HepG2 (cell line): ENCODE data around the gene LRIF1. TPM values are rescaled to one million over a fixed set of nuclear protein-coding genes. Genes with fewer than 3 reads are reported as not detected.

Source experiments
- ATAC-seq: fragments of 200-7000 bp; cut with Tn5 transposase; 3 replicates; pipeline ENCODE4 v1.9.1; 2020; ENCODE audit warnings: mild to moderate bottlenecking, moderate library complexity
- BruUV-seq: library from RNA; stranded (reverse); fragments of 400-500 nt; replicated peaks from 2 replicates; lab custom pipeline; 2021; lab: Mats Ljungman, UMichigan
- CTCF ChIA-PET: fragments of 300-600 bp; formaldehyde crosslinking; extraction: SDS; loops from one replicate; lab custom pipeline; 2021; ENCODE audit warnings: low total read pairs, inconsistent platforms, low intra/inter-chr PET ratio; lab: Yijun Ruan, JAX
- POLR2A ChIA-PET: fragments of 350-600 bp; sonication (Branson Sonifier 250); formaldehyde crosslinking; loops from one replicate; lab custom pipeline; 2020; ENCODE audit warnings: antibody characterized with exemption, inconsistent platforms; lab: Yijun Ruan, JAX
- DNase-seq: peaks from one replicate; pipeline ENCODE4 v3.0.0-alpha.2; 2015; ENCODE audit warnings: low spot score
- FAIRE-seq: peaks from 3 replicates; lab custom pipeline; 2011; peaks lifted over from hg19 to GRCh38; lab: Jason Lieb, UNC
- H2AFZ ChIP-seq: one replicate; pipeline ENCODE4 v1.6.1; 2011; ENCODE audit warnings: low read length, inconsistent platforms
- H3K27ac ChIP-seq: fragments of 300-600 bp; 3 replicates; pipeline ENCODE4 v1.8.0; 2011; ENCODE audit warnings: mixed run types, mild to moderate bottlenecking, mixed read lengths, low read length, inconsistent platforms; ENCODE audit not compliant: insufficient read depth; ENCODE audit errors: extremely low read length
- H3K27me3 ChIP-seq, 2 experiments: fragments of 200-600 bp in 1 of 2; 2 replicates in 1 of 2; 3 replicates in 1 of 2; pipeline versions ENCODE4 v1.6.0 to v1.8.0; 2011; ENCODE audit warnings: low read length in 2 of 2, mild to moderate bottlenecking in 2 of 2, moderate library complexity in 2 of 2, inconsistent platforms in 1 of 2; ENCODE audit not compliant: insufficient read depth in 2 of 2, control insufficient read depth in 1 of 2
- H3K36me3 ChIP-seq, 2 experiments: fragments of 200-600 bp in 1 of 2; replicated peaks in 1 of 2; 2 replicates in 1 of 2; 3 replicates in 1 of 2; pipeline versions ENCODE4 v1.5.1 to v1.8.0; 2011; ENCODE audit warnings: low read length in 2 of 2, inconsistent platforms in 1 of 2; ENCODE audit not compliant: insufficient read depth in 2 of 2, control insufficient read depth in 1 of 2
- H3K4me1 ChIP-seq: 2 replicates; pipeline ENCODE4 v1.5.1; 2012; ENCODE audit warnings: low read length, inconsistent platforms; ENCODE audit not compliant: insufficient read depth
- H3K4me2 ChIP-seq: 2 replicates; pipeline ENCODE4 v1.6.0; 2011; ENCODE audit warnings: low read depth, low read length, inconsistent platforms
- H3K4me3 ChIP-seq, 3 experiments: fragments of 200-600 bp in 1 of 3; sonication (generic), shearing (Covaris generic) in 1 of 3; replicated peaks in 1 of 3; 2 replicates each; pipeline ENCODE4 v1.5.1; 2011 to 2016; ENCODE audit warnings: low read length in 3 of 3, inconsistent platforms in 2 of 3, low read depth in 2 of 3, mild to moderate bottlenecking in 2 of 3, control low read depth in 1 of 3, mixed read lengths in 1 of 3; ENCODE audit not compliant: insufficient read depth in 1 of 3
- H3K79me2 ChIP-seq: one replicate; pipeline ENCODE4 v1.6.1; 2011; ENCODE audit warnings: low read length, inconsistent platforms; ENCODE audit not compliant: insufficient read depth
- H3K9ac ChIP-seq: 2 replicates; pipeline ENCODE4 v1.6.0; 2011; ENCODE audit warnings: mild to moderate bottlenecking, low read depth, low read length, inconsistent platforms; ENCODE audit not compliant: insufficient read depth
- H3K9me3 ChIP-seq: 2 replicates; pipeline ENCODE4 v1.5.1; 2012; ENCODE audit warnings: mild to moderate bottlenecking, low read length
- H4K20me1 ChIP-seq: 2 replicates; pipeline ENCODE4 v1.6.0; 2011; ENCODE audit warnings: inconsistent platforms, mild to moderate bottlenecking, low read length, moderate library complexity; ENCODE audit not compliant: insufficient read depth
- ATF7 ChIP-seq, 2 experiments: fragments of 450-650 bp in 1 of 2; sonication (generic) in 1 of 2; formaldehyde crosslinking in 1 of 2; IDR thresholded peaks; 2 replicates each; pipeline versions ENCODE4 v1.4.0 to v1.6.1; 2016 to 2020; ENCODE audit warnings: antibody characterized with exemption in 1 of 2, mild to moderate bottlenecking in 1 of 2, missing genetic modification reagents in 1 of 2
- CAMTA2 ChIP-seq: sonication (generic); formaldehyde crosslinking; IDR thresholded peaks from 2 replicates; pipeline ENCODE4 v1.4.0; 2020; ENCODE audit warnings: mild to moderate bottlenecking, missing genetic modification reagents, borderline replicate concordance
- JUNB ChIP-seq: sonication (generic); formaldehyde crosslinking; IDR thresholded peaks from 2 replicates; pipeline ENCODE4 v1.8.0; 2022; ENCODE audit warnings: missing genetic modification reagents, mild to moderate bottlenecking, borderline replicate concordance
- MIER3 ChIP-seq: IDR thresholded peaks from 2 replicates; pipeline ENCODE4 v1.6.1; 2016; ENCODE audit warnings: missing compliant biosample characterization, borderline replicate concordance
- MZF1 ChIP-seq: sonication (generic); formaldehyde crosslinking; IDR thresholded peaks from 2 replicates; pipeline ENCODE4 v1.8.1; 2023; ENCODE audit warnings: mild to moderate bottlenecking, missing genetic modification reagents, borderline replicate concordance
- PITX1 ChIP-seq: sonication (generic); formaldehyde crosslinking; IDR thresholded peaks from 2 replicates; pipeline ENCODE4 v1.5.1; 2020; ENCODE audit warnings: mild to moderate bottlenecking, missing genetic modification reagents
- SKIL ChIP-seq: sonication (generic); formaldehyde crosslinking; IDR thresholded peaks from 2 replicates; pipeline ENCODE4 v1.8.0; 2022; ENCODE audit warnings: missing genetic modification reagents, mild to moderate bottlenecking, moderate library complexity, borderline replicate concordance
- TARDBP ChIP-seq: sonication (generic); formaldehyde crosslinking; IDR thresholded peaks from 2 replicates; pipeline ENCODE4 v1.8.0; 2022; ENCODE audit warnings: mild to moderate bottlenecking, missing genetic modification reagents
- TBP ChIP-seq: sonication (generic); formaldehyde crosslinking; IDR thresholded peaks from 2 replicates; pipeline ENCODE4 v1.5.0; 2020; ENCODE audit warnings: missing genetic modification reagents
- ZC3H4 ChIP-seq: sonication (generic); formaldehyde crosslinking; IDR thresholded peaks from 2 replicates; pipeline ENCODE4 v1.4.0; 2020; ENCODE audit warnings: missing genetic modification reagents, borderline replicate concordance
- ZFP41 ChIP-seq: sonication (generic); formaldehyde crosslinking; IDR thresholded peaks from 2 replicates; pipeline ENCODE4 v1.4.0; 2020; ENCODE audit warnings: mild to moderate bottlenecking, missing genetic modification reagents, borderline replicate concordance
- ZMAT3 ChIP-seq: sonication (generic); formaldehyde crosslinking; conservative IDR thresholded peaks from 2 replicates; pipeline ENCODE4 v1.7.0; 2021; ENCODE audit warnings: missing genetic modification reagents
- ZNF253 ChIP-seq: sonication (generic); formaldehyde crosslinking; IDR thresholded peaks from 2 replicates; pipeline ENCODE4 v1.8.0; 2022; ENCODE audit warnings: mild to moderate bottlenecking, missing genetic modification reagents, borderline replicate concordance
- ZNF274 ChIP-seq: sonication (generic); formaldehyde crosslinking; IDR thresholded peaks from 2 replicates; pipeline ENCODE4 v1.5.1; 2020; ENCODE audit warnings: mild to moderate bottlenecking, missing genetic modification reagents
- ZNF34 ChIP-seq: sonication (generic); formaldehyde crosslinking; IDR thresholded peaks from 2 replicates; pipeline ENCODE4 v1.4.0; 2020; ENCODE audit warnings: mild to moderate bottlenecking, missing genetic modification reagents, borderline replicate concordance
- ZNF598 ChIP-seq: sonication (generic); formaldehyde crosslinking; IDR thresholded peaks from 2 replicates; pipeline ENCODE4 v1.5.1; 2020; ENCODE audit warnings: mild to moderate bottlenecking, missing genetic modification reagents, borderline replicate concordance
- ZSCAN25 ChIP-seq: sonication (generic); formaldehyde crosslinking; IDR thresholded peaks from 2 replicates; pipeline ENCODE4 v1.8.0; 2022; ENCODE audit warnings: mild to moderate bottlenecking, missing genetic modification reagents
- in situ Hi-C: cut with HindIII; loops from 2 replicates; pipeline ENCODE4 v1.10.0; 2017; ENCODE audit warnings: low pct_unique_long_range_greater_than_20kb; ENCODE audit not compliant: extremely low pct_ligation_motif_present
- intact Hi-C: fragments of 100-400 bp; cut with micrococcal nuclease; formaldehyde crosslinking; loops from one replicate; pipeline ENCODE4 v1.10.0; 2022; ENCODE audit not compliant: unreplicated experiment
- polyA plus RNA-seq, 8 experiments: library from polyadenylated mRNA; depleted of rRNA in 3 of 8; stranded (reverse) in 7 of 8; unstranded in 1 of 8; fragments of >200 nt; fragmentation: Illumina TruSeq in 4 of 8; extraction: Trizol in 4 of 8; gene quantifications; 2 replicates each; pipeline versions ENCODE4 v1.2.1 to v1.2.3, GENCODE V29; 2011 to 2016; ENCODE audit warnings: low read depth in 4 of 8, missing spikeins in 1 of 8, mixed read lengths in 1 of 8; ENCODE audit not compliant: insufficient read depth in 1 of 8
- total RNA-seq, 5 experiments: library from RNA; depleted of rRNA; stranded (reverse); fragments of >200 nt; fragmentation: Illumina TruSeq; extraction: Trizol; gene quantifications; 2 replicates each; pipeline ENCODE4 v1.2.3, GENCODE V29; 2016; ENCODE audit warnings: low read depth in 1 of 5
- TF ChIP-seq, protein P1 (sequence below): sonication (generic); formaldehyde crosslinking; conservative IDR thresholded peaks from 2 replicates; pipeline ENCODE4 v1.8.0; 2022; ENCODE audit warnings: low read depth, missing genetic modification reagents
- TF ChIP-seq, protein P2 (sequence below): sonication (generic); formaldehyde crosslinking; conservative IDR thresholded peaks from 2 replicates; pipeline ENCODE4 v1.4.0; 2020; ENCODE audit warnings: mild to moderate bottlenecking, missing genetic modification reagents, moderate library complexity

LRIF1 gene
- total and polyA plus RNA-seq, 2 of the 13 experiments (the other 11 are each of a cell fraction or from before 2014, with no cell fraction given) = 18.4 to 42.4 TPM

GRCh38 chr1:110961902-110962301 lies 1.8 kb downstream of the LRIF1 start:
- POLR2A ChIA-PET = no interaction called here
- intact Hi-C loops (loop anchor here (5.0 kb wide), 1 partner anchor 70 kb away; no protein-coding TSS in a partner anchor), in situ Hi-C loops (no loop called here)
- ATAC-seq (no peak), FAIRE-seq (no peak), DNase-seq (no peak)
- Histone ChIP-seq H3K4me2 (peak overlapping the region; percentile 88), H4K20me1 (peaks cover 37% of the 10 kb centered on the region), H3K4me1 (peaks cover 34% of the 10 kb centered on the region), H3K9ac (peak overlapping the region; percentile 96), H3K27ac (no peak overlapping the region), H3K36me3 (no peaks in the 10 kb centered on the region; a peak in 1 of 5 replicates), H2AFZ (no peak overlapping the region), H3K79me2 (peaks cover 62% of the 10 kb centered on the region), H3K27me3 (no peaks in the 10 kb centered on the region; a peak in 1 of 5 replicates), H3K9me3 (no peaks in the 10 kb centered on the region), H3K4me3 (peak overlapping the region; percentile 7 to 92 (median 90); a peak in 5 of 6 replicates)
- CTCF ChIA-PET = no interaction called here
- no TSS peak for BruUV-seq
- no peak for TF ChIP-seq ATF7 (IDR thresholded peaks at IDR 0.05)
- no peak for TF ChIP-seq ATF7 (CRISPR knock-in tag; IDR thresholded peaks at IDR 0.05)
- TF ChIP-seq, protein P1, sequence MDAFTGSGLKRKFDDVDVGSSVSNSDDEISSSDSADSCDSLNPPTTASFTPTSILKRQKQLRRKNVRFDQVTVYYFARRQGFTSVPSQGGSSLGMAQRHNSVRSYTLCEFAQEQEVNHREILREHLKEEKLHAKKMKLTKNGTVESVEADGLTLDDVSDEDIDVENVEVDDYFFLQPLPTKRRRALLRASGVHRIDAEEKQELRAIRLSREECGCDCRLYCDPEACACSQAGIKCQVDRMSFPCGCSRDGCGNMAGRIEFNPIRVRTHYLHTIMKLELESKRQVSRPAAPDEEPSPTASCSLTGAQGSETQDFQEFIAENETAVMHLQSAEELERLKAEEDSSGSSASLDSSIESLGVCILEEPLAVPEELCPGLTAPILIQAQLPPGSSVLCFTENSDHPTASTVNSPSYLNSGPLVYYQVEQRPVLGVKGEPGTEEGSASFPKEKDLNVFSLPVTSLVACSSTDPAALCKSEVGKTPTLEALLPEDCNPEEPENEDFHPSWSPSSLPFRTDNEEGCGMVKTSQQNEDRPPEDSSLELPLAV (CRISPR knock-in tag) = no peak
- TF ChIP-seq JUNB (CRISPR knock-in tag) = no peak
- no peak for TF ChIP-seq ZNF34 (CRISPR knock-in tag)
- TF ChIP-seq TBP (CRISPR knock-in tag) = no peak
- no peak for TF ChIP-seq ZNF274 (CRISPR knock-in tag)
- TF ChIP-seq CAMTA2 (CRISPR knock-in tag) = no peak
- TF ChIP-seq TARDBP (CRISPR knock-in tag) = no peak
- TF ChIP-seq ZNF598 = no peak
- TF ChIP-seq ZSCAN25 (CRISPR knock-in tag) = no peak
- no peak for TF ChIP-seq ZMAT3 (CRISPR knock-in tag)
- TF ChIP-seq SKIL (CRISPR knock-in tag) = no peak
- TF ChIP-seq, protein P2, sequence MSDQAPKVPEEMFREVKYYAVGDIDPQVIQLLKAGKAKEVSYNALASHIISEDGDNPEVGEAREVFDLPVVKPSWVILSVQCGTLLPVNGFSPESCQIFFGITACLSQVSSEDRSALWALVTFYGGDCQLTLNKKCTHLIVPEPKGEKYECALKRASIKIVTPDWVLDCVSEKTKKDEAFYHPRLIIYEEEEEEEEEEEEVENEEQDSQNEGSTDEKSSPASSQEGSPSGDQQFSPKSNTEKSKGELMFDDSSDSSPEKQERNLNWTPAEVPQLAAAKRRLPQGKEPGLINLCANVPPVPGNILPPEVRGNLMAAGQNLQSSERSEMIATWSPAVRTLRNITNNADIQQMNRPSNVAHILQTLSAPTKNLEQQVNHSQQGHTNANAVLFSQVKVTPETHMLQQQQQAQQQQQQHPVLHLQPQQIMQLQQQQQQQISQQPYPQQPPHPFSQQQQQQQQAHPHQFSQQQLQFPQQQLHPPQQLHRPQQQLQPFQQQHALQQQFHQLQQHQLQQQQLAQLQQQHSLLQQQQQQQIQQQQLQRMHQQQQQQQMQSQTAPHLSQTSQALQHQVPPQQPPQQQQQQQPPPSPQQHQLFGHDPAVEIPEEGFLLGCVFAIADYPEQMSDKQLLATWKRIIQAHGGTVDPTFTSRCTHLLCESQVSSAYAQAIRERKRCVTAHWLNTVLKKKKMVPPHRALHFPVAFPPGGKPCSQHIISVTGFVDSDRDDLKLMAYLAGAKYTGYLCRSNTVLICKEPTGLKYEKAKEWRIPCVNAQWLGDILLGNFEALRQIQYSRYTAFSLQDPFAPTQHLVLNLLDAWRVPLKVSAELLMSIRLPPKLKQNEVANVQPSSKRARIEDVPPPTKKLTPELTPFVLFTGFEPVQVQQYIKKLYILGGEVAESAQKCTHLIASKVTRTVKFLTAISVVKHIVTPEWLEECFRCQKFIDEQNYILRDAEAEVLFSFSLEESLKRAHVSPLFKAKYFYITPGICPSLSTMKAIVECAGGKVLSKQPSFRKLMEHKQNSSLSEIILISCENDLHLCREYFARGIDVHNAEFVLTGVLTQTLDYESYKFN (CRISPR knock-in tag) = no peak
- no peak for TF ChIP-seq MIER3 (CRISPR knock-in tag)
- no peak for TF ChIP-seq MZF1
- TF ChIP-seq PITX1 (CRISPR knock-in tag) = no peak
- no peak for TF ChIP-seq ZNF253 (CRISPR knock-in tag)
- no peak for TF ChIP-seq ZFP41 (CRISPR knock-in tag)
- TF ChIP-seq ZC3H4 (CRISPR knock-in tag) = no peak
